Hepatocyte (in vitro differentiated cells): Measurements from ENCODE around the gene KIAA0319L.

Experiments used
- CTCF ChIP-seq: fragments of 200-600 bp; sonication (generic); IDR thresholded peaks from 2 replicates; pipeline ENCODE4 v1.5.1; 2016; ENCODE audit warnings: antibody characterized with exemption, mild to moderate bottlenecking; ENCODE audit not compliant: poor library complexity
- EZH2 ChIP-seq: fragments of 200-600 bp; sonication (generic); IDR thresholded peaks from 2 replicates; pipeline ENCODE4 v1.6.1; 2016; ENCODE audit warnings: antibody characterized with exemption, mild to moderate bottlenecking, borderline replicate concordance

GRCh38 chr1:35574125-35574654, 17.0 kb upstream of the KIAA0319L start:
- TF ChIP-seq CTCF (no peak), EZH2 (peak; percentile 56)
